Measurements from ENCODE around the gene MYLK.

GRCh38 chr3:123802007-123802625, 82.0 kb downstream of the MYLK start:
- TF ChIP-seq TCF12 (IDR thresholded peaks at IDR 0.05; ENCODE audit: low read depth, low read length) = no peak
- no peak for TF ChIP-seq REST (IDR thresholded peaks at IDR 0.05; ENCODE audit: low read depth, low read length)
- TF ChIP-seq DPF2 (IDR thresholded peaks at IDR 0.05) = no peak
- no peak for TF ChIP-seq CTCF (IDR thresholded peaks at IDR 0.05 in 2 of 3, conservative IDR thresholded peaks at IDR 0.05 in 1 of 3; ENCODE audit: control insufficient read depth in 2 of 3, extremely low read depth in 1 of 3, insufficient read depth in 1 of 3, low read depth in 3 of 3, low read length in 3 of 3)
- no peak for TF ChIP-seq ELK1 (IDR thresholded peaks at IDR 0.05; ENCODE audit: low read depth, low read length)
- TF ChIP-seq POLR2A (IDR thresholded peaks at IDR 0.05; ENCODE audit: low read depth, low read length) = no peak
- TF ChIP-seq POLR2AphosphoS5 (IDR thresholded peaks at IDR 0.05; ENCODE audit: low read length) = no peak
- TF ChIP-seq JUND (IDR thresholded peaks at IDR 0.05; ENCODE audit: low read depth, low read length) = no peak
